ENCODE results near the gene LYPD6B.

GRCh38 chr2:149167001-149167780, 128.7 kb downstream of the LYPD6B start:
- TF ChIP-seq CTCF (conservative IDR thresholded peaks at IDR 0.05; ENCODE audit: low read depth, low read length) (no peak), EZH2 (IDR thresholded peaks at IDR 0.05; ENCODE audit: low read length, unreplicated experiment) (no peak)

All from PC-3 (cell line).